ENCODE data around the gene KLHL15. TPM values are rescaled to one million over a fixed set of nuclear protein-coding genes. Genes with fewer than 3 reads are reported as not detected.

KLHL15 gene
- total and polyA plus RNA-seq, 2 experiments from 2014 or later: 13.2 to 52.6 TPM

GRCh38 chrX:24014388-24015018 lies 12.5 kb downstream of the KLHL15 start:
- peaks cover 100% of the 10 kb centered on the region for H3K79me2 ChIP-seq

GRCh38 chrX:24012266-24012665 lies 14.7 kb downstream of the KLHL15 start:
- Histone ChIP-seq H3K79me2 (peaks cover 99% of the 10 kb centered on the region), H2AFZ (no peak overlapping the region), H3K4me1 (ENCODE audit: insufficient read depth) (peaks cover 15% of the 10 kb centered on the region), H3K4me3 (no peak overlapping the region), H3K9me2 (replicated peaks; ENCODE audit: insufficient read depth) (no peaks in the 10 kb centered on the region), H4K20me1 (ENCODE audit: insufficient read depth, poor library complexity, severe bottlenecking) (peaks cover 66% of the 10 kb centered on the region), H3K27me3 (no peaks in the 10 kb centered on the region), H3K36me3 (replicated peaks; ENCODE audit: insufficient read depth, low read depth) (no peaks in the 10 kb centered on the region), H3K9me3 (ENCODE audit: low read depth) (no peaks in the 10 kb centered on the region), H3K27ac (no peak overlapping the region), H3K4me2 (no peak overlapping the region)
- TF ChIP-seq EZH2phosphoT487 (IDR thresholded peaks at IDR 0.05; ENCODE audit: low read depth, severe bottlenecking, unreplicated experiment): no peak
- no peak for TF ChIP-seq CTCF (IDR thresholded peaks at IDR 0.05; ENCODE audit: poor library complexity)
- TF ChIP-seq EZH2 (IDR thresholded peaks at IDR 0.05; ENCODE audit: borderline replicate concordance): no peak
- WGBS (ENCODE audit: low lambda C conversion rate, missing lambda C conversion rate): 91% methylated on average over 1 of the region's 1 CpG
- DNase-seq (ENCODE audit: low spot score): no peak

More at GRCh38 chrX:24014388-24015018, 12.5 kb downstream of the KLHL15 start:
- WGBS (ENCODE audit: low lambda C conversion rate, missing lambda C conversion rate): 46% methylated on average over 5 of the region's 5 CpGs
- Histone ChIP-seq H3K4me1 (ENCODE audit: insufficient read depth) (peaks cover 16% of the 10 kb centered on the region), H4K20me1 (ENCODE audit: insufficient read depth, poor library complexity, severe bottlenecking) (peaks cover 64% of the 10 kb centered on the region), H3K4me3 (no peak overlapping the region), H3K9me2 (replicated peaks; ENCODE audit: insufficient read depth) (no peaks in the 10 kb centered on the region), H3K27ac (peak overlapping the region; percentile 31), H2AFZ (no peak overlapping the region), H3K27me3 (no peaks in the 10 kb centered on the region), H3K9me3 (ENCODE audit: low read depth) (no peaks in the 10 kb centered on the region), H3K4me2 (peak overlapping the region; percentile 41), H3K36me3 (replicated peaks; ENCODE audit: insufficient read depth, low read depth) (no peaks in the 10 kb centered on the region)
- peak; percentile 13 for DNase-seq (ENCODE audit: low spot score)
- TF ChIP-seq EZH2phosphoT487 (IDR thresholded peaks at IDR 0.05; ENCODE audit: low read depth, severe bottlenecking, unreplicated experiment) (no peak), CTCF (IDR thresholded peaks at IDR 0.05; ENCODE audit: poor library complexity) (no peak), EZH2 (IDR thresholded peaks at IDR 0.05; ENCODE audit: borderline replicate concordance) (no peak)

- no peak overlapping the region for H3K4me2 ChIP-seq
- H3K79me2 ChIP-seq: peaks cover 75% of the 10 kb centered on the region
- 96% methylated on average over 9 of the region's 9 CpGs for WGBS (ENCODE audit: low lambda C conversion rate, missing lambda C conversion rate)
- no peaks in the 10 kb centered on the region for H3K4me1 ChIP-seq (ENCODE audit: insufficient read depth)
- no peak overlapping the region for H2AFZ ChIP-seq
- DNase-seq (ENCODE audit: low spot score): no peak
- peaks cover 22% of the 10 kb centered on the region for H4K20me1 ChIP-seq (ENCODE audit: insufficient read depth, poor library complexity, severe bottlenecking)
- H3K9me2 ChIP-seq (replicated peaks; ENCODE audit: insufficient read depth): no peaks in the 10 kb centered on the region
- no peaks in the 10 kb centered on the region for H3K9me3 ChIP-seq (ENCODE audit: low read depth)
- TF ChIP-seq EZH2 (IDR thresholded peaks at IDR 0.05; ENCODE audit: borderline replicate concordance) (no peak), EZH2phosphoT487 (IDR thresholded peaks at IDR 0.05; ENCODE audit: low read depth, severe bottlenecking, unreplicated experiment) (no peak), CTCF (IDR thresholded peaks at IDR 0.05; ENCODE audit: poor library complexity) (no peak)
- no peak overlapping the region for H3K27ac ChIP-seq
- H3K36me3 ChIP-seq (replicated peaks; ENCODE audit: insufficient read depth, low read depth): no peaks in the 10 kb centered on the region
- H3K4me3 ChIP-seq: no peak overlapping the region
- no peaks in the 10 kb centered on the region for H3K27me3 ChIP-seq
Measured at GRCh38 chrX:24005867-24006266, 21.1 kb downstream of the KLHL15 start.

All from hepatocyte (in vitro differentiated cells).